Left renal pelvis (tissue), 4 donors: ENCODE data around the gene CCDC112. TPM values are rescaled to one million over a fixed set of nuclear protein-coding genes. Genes with fewer than 3 reads are reported as not detected.
"Not testable (repeated sequence)": the region's sequence is repeated elsewhere in the genome, so short reads cannot be mapped to it uniquely, and the experiment has no call there.

Experiments
- DNase-seq, 4 donors: peaks; one replicate each; pipeline ENCODE4 v3.0.0-alpha.2; 2013; ENCODE audit warnings: low read depth in 4 of 4, low spot score in 3 of 4
- polyA plus RNA-seq, 4 donors: library from polyadenylated mRNA; unstranded; fragments of 120-200 nt; gene quantifications; one replicate each; pipeline ENCODE4 v1.2.1, GENCODE V29; 2013; ENCODE audit not compliant: insufficient read length in 4 of 4

CCDC112 gene
- polyA plus RNA-seq, 4 donors, result 5.8 to 18.7 (median 16.5) TPM

DNA sequence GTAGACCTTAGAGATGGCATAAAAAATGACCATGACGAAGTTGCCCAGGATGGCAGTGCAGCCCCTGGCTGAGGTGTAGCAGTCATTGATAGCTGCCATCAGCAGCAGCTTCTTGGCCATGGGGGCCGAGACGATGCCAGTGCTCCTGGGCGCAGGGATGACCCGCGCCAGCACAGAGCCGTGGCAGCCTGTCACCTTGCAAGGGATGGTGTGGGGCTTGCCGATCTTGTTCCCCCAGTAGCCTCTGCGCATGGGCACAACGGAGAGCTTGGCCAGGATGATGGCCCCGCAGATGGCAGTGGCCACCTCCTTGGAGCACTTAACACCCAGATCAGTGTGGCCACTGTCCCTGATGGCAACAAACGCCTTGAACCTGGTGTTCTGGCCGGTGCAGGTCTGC lies 31.7 kb downstream of the CCDC112 start:
- DNase-seq, result no peak

DNA sequence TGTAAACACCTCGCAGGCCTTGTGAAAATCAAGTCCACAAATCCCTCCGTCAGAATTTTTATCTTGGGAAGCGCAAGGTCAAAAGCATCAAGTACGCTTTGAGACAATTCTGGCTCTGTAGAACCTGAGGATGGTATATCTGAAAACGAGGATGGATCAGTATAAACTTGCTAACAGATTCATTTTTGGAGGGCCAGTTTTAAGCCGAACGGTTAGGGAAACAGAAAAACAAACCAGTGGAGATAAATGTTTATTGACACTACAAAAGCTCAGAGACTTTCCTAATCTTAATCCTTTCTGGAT lies 33.4 kb downstream of the CCDC112 start:
- DNase-seq, result peak in 1 of 4 donors; percentile 27

DNA sequence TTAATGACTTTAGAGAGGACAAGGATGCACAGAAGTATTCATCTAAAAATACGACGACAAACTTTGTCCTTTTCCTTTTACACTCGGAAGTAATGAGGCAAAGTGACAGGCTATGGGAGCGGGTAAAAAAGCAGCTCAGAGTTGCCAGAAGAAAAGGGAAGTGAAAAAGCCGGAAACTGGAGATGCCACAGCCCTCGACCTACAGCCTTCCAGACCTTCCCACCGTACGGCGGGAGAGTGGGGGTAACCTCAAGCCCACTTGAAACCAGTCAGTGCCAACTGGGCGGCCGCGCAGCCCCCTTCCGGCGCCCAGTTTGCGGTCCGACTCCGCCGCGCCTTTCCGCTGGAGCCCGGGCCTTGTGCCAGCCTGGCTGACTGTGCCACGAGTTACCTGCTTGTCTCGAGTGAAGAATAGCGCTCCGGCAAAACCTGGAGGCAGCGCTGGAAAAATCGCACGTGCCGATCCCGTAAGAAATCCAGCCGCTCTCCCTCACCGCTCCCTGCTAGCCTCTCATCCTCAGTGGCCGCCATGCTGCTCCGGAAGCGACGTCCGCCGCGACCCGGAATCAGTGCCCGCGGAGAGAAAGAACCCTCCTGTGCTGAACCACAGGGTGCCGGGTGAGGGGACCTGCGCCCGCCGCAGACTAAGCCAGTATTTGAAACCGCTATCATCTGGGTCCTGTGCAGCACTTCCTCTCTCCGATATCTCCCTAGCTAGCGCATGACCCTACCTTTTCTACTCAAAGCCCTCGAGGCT lies 34.0 kb downstream of the CCDC112 start, which contains the start of gene PGGT1B:
TSS of gene PGGT1B (minus strand) at position 557 of the 757 bp plus-strand sequence. CDS start at position 531, 26 bp downstream.
- peak; percentile 30 to 46 (median 45) for DNase-seq

DNA sequence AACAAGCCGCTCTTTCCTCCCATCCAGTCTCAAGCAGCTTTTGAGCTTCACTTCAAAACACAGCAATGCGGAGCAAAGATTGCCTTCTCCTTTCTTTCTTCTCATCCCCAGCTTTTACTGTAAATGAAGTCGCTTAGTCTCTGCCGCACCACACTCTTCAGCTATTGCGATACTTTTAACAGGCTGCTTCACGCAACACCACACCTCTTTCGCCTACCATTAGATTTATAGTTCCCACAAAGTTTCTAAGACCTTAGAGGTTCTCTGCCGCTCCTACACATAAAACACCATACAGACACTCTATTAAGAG lies 34.5 kb downstream of the CCDC112 start:
- peak in 2 of 4 donors; percentile 0 to 10 for DNase-seq

DNA sequence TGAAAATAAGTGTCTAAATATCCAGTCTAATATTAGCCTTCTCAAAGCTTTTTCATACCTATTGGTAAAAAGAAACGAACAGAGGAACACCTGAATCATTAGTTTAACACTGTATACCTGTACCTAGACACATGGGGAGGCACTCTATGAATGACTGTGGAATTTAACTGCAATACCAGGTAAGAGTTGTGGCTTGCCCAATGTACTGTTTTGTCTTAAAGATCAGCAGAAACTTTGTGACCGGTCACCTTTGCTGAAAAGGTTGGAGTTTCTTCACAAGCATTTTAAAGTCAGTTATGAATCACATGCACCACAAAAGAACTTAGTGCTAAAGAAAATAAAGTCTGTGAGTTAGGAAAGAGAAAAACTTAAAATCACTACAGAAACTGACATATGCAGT lies 36.2 kb downstream of the CCDC112 start:
- DNase-seq, result no peak

DNA sequence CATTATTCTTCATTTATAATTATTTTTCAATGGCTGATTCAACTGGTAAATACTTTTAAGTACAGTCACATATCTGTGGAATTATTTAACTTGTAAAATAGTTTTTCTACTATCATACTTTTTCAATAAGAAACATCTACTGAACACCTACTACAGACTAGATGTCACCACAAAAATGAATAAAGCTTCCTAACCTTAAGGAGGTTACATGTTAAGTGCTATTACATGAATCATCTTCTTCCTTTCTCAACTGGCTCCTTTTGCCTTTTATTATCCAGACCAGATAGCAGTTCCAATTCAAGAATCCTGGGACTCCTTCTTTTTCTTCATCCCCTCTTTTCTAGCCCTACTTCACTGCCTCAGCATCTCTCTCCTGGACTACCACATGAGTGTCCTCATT lies 38.5 kb downstream of the CCDC112 start:
- DNase-seq, result no peak

DNA sequence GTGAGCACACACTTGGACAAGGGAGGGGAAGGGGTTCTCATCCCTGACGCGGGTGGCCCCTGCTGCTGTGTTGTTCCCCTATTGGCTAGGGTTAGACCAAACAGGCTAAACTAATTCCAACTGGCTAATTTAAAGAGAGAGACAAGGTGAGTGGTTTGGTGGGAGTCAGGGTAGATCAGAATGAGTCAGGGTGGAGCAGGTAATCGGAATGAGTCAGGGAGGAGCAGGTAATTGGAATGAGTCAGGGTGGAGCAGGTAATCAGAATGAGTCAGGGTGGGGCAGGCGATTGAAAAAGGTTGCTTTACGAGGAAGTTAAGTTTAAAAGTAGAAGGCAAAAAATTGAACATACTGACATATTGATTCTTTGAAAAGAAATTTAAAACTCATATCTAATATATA lies 47.1 kb downstream of the CCDC112 start:
- DNase-seq, result not testable (repeated sequence)

DNA sequence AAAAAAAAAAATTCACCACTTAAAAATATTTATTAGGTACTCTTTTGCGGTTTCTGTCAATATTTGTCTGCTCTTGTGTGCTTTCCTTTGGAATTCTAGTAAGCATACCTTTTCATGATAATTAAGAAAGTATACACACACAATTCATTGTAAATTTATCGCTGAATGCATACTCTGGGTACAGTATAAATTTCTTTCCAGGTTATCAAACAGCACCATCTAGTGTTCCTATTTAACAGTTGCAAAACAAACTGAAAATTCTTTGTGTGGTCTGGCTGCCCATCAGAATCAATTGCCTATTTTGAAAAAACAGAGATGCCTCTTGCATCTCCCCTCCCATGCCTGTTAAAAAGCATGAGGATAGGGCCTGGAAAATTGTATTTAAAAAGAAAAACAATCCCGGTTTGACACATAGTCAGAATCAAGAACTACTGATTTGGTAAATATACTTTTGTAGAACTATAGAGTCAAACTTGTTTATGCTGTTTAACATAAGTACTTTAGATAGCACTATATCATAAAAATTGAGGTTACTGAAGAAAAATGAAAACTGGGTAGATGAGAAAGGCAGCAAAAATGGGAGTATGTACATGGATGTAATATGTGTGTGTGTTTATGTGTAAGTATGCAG lies 50.0 kb downstream of the CCDC112 start:
- peak in 3 of 4 donors; percentile 9 to 24 (median 14) for DNase-seq

DNA sequence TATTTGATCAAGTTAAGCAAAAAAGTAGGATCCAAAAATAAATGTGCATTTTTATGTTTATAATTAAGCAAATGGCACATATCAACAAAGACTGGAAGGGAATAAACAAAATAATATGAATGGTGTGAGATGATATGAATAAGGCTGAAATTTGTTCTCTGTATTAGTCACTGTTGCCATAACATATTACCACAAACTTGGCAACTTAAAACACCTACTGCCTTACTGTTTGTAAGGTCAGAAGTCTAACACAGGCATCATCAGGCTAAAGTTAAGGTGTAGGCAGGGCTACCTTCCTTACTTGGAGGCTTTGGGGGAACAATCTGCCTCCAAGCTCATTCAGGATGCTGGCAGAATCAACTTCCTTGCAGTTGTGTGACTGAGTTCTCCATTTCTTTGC lies 53.0 kb downstream of the CCDC112 start:
- DNase-seq, result no peak

DNA sequence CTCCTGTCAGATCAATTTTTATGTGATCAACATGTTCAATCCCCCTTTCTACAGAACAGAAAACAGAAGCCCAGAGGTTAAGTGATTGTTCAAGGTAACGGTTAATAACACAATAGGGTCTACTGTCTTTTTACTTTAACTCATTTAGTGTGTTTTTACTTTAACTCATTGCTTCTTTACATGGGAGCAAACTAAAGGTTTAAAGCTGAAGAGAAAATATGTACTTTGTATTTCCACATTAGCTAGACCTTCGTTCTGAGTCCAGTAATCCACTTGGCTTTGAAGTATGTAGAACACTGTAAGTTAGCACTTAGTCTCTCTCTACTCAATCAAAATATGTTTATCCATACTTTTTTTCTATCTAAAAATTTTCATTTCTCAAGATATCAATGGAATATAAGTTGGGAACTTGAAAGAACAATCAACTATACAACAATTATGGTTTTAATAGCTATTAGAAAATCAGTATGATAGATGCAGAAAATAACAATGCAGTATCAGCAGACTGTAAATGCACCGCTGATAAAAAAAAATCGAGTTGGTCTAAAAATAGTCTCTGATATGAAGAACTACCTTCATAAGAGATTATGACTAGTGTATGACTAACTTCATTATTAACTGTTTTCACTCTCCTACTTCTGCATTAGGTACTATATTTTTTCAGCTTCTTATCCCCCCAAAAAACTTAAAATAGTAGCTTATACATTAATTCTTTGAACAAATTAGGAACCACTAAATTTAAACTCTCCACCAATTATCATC lies 54.4 kb downstream of the CCDC112 start:
- DNase-seq, result no peak

DNA sequence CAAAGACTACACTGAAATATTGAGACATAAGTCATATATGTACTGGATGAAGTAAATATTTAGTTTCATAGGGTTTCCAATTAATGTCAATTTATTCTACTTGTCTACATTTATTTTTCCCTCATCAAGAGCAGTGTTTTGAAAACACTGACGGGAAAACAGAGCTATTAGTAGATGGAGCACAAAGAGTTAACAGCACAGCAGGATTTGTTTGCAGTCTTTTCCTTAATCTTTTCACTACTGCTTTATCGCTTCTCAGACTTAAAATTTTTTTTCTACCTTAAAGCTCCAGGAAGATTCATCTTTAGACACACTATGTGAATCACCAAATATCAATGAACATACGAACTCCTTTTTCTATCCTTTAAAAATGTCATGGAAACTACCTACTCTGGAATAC lies 59.4 kb downstream of the CCDC112 start:
- no peak for DNase-seq

DNA sequence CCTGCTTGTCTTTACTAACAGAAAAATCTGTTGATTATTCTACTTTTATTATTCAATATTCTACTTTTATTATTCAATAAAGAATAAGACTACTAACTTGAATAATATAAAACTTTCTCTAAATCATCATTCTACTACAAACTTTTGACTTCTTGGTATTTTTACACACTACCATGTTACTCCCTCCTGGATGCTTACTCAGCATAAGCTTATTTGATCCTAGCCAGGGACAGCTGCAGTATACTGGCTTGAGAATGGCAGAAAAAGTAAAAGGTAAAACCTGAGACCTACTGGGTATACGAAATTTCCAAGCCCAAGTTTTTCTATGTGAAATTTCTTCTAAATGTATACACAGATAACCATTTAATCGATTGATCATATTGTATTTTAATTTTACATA lies 59.9 kb downstream of the CCDC112 start:
- DNase-seq, result no peak

DNA sequence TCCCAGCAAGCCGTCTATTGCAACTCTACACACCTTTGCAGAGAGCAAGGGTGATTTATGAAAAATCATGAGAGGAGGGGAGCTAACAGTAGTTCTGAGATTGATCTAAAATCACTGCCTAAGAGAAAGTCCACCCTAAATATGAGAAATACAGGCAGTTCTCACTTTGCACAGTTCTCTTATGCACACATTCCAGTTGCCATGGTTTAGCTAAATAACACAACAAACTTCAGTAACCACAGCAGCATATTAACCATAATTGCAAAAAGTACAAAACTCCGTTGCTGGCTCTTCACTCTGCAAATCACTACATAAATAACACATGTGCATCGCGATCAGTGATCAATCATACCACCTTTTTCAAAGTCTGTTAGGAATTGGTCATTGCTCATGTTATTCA lies 64.9 kb downstream of the CCDC112 start:
- no peak for DNase-seq

DNA sequence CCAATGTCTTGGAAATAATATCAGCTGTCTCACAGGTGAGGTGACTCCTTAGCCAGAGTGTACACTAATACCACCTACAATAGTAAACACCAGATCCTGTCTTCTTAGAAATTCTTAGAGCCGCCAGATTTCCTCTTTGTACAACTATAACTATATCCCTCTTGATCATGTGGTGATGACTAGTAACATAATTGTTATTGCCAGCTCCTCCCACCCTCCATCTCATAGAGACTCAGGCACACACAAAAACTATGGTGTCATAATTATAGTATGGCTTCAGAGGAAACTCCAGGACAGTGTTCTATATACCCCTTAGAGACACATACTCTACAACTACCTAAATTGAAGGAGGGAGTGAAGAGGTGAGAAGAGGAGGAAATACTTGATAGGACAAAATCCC lies 66.8 kb downstream of the CCDC112 start:
- no peak for DNase-seq

DNA sequence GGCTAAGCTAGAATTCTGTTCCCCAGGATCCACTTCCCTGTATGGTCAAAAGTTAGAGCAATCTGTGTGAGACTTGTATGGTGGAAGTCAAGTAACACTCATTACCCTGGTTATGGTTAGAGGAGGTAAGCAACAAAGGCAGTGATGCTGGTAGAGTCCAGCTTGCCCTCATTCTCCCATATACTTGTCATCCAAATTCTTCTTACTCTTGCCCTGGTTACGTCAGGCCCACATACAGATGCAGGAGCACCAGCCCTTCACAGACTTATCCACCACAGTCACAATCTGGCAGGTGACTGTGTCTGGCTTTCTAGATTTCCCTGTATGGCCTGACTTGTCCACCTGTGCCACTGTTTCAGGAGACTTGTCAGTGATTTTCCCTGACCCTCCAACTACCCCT lies 69.2 kb downstream of the CCDC112 start:
- DNase-seq, result no peak

Other genes with a start within 250 kb of the CCDC112 start
- gene TRIM36, start 126.7 kb downstream of the CCDC112 start, polyA plus RNA-seq, result 1 to 10 TPM; 2.2 to 3.5 (median 3.0) TPM
- 10 to 100 TPM; 25.8 to 41.8 (median 33.5) TPM for gene PGGT1B, start 33.8 kb downstream of the CCDC112 start, polyA plus RNA-seq
- 10 to 100 TPM; 20.7 to 26.2 (median 21.4) TPM for gene FEM1C, start 248.1 kb upstream of the CCDC112 start, polyA plus RNA-seq